ENCODE results near the gene TNFAIP8L3. TPM values are rescaled to one million over a fixed set of nuclear protein-coding genes. Genes with fewer than 3 reads are reported as not detected.

TNFAIP8L3 gene
- polyA plus RNA-seq, 2 of the 4 experiments (the other 2 are of a cell fraction), result 0.26 to 1.8 TPM

GRCh38 chr15:51077221-51078153 is 17.2 kb downstream of the TNFAIP8L3 start:
- no peak overlapping the region for H3K4me2 ChIP-seq
- 82% methylated on average over 31 of the region's 32 CpGs for WGBS (ENCODE audit: missing lambda C conversion rate)
- TF ChIP-seq POLR2AphosphoS2 (conservative IDR thresholded peaks at IDR 0.05; ENCODE audit: low read length), result no peak
- TF ChIP-seq PBX3 (IDR thresholded peaks at IDR 0.05), result no peak
- no peak for TF ChIP-seq PHF8 (IDR thresholded peaks at IDR 0.05; ENCODE audit: borderline replicate concordance, low read depth)
- TF ChIP-seq, protein P1, sequence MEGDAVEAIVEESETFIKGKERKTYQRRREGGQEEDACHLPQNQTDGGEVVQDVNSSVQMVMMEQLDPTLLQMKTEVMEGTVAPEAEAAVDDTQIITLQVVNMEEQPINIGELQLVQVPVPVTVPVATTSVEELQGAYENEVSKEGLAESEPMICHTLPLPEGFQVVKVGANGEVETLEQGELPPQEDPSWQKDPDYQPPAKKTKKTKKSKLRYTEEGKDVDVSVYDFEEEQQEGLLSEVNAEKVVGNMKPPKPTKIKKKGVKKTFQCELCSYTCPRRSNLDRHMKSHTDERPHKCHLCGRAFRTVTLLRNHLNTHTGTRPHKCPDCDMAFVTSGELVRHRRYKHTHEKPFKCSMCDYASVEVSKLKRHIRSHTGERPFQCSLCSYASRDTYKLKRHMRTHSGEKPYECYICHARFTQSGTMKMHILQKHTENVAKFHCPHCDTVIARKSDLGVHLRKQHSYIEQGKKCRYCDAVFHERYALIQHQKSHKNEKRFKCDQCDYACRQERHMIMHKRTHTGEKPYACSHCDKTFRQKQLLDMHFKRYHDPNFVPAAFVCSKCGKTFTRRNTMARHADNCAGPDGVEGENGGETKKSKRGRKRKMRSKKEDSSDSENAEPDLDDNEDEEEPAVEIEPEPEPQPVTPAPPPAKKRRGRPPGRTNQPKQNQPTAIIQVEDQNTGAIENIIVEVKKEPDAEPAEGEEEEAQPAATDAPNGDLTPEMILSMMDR (IDR thresholded peaks at IDR 0.05), result no peak

GRCh38 chr15:51076524-51077220 is 18.0 kb downstream of the TNFAIP8L3 start:
- WGBS (ENCODE audit: missing lambda C conversion rate), result 80% methylated on average over 16 of the region's 16 CpGs
- ChIA-PET POLR2A (no interaction called here), CTCF (interaction anchor here (1.7 to 2.0 kb wide), 3 partner anchors 13 to 86 kb away, joined by 5 to 10 read pairs (median 6); no protein-coding TSS in a partner anchor)
- no peak for ATAC-seq
- TF ChIP-seq CBX8 (IDR thresholded peaks at IDR 0.05) (no peak), CHD4 (IDR thresholded peaks at IDR 0.05; ENCODE audit: borderline replicate concordance) (no peak), POLR2AphosphoS2 (conservative IDR thresholded peaks at IDR 0.05; ENCODE audit: low read length) (no peak)
- H3K4me2 ChIP-seq, result no peak overlapping the region
- DNase-seq (ENCODE audit: low read depth in 1 of 2, low spot score in 1 of 2), result no peak
- no peaks in the 10 kb centered on the region for H3K4me1 ChIP-seq
- no peak for FAIRE-seq
- no peak overlapping the region for H3K4me3 ChIP-seq
- H3K9me3 ChIP-seq, result no peaks in the 10 kb centered on the region
- no peak overlapping the region for H3K27ac ChIP-seq

More at GRCh38 chr15:51077221-51078153, 17.2 kb downstream of the TNFAIP8L3 start:
- no peak for FAIRE-seq
- H3K4me1 ChIP-seq, result no peaks in the 10 kb centered on the region
- H3K9me3 ChIP-seq, result no peaks in the 10 kb centered on the region
- ATAC-seq, result no peak
- no peak overlapping the region for H3K4me3 ChIP-seq
- DNase-seq (ENCODE audit: low read depth in 1 of 2, low spot score in 1 of 2), result no peak
- no peak overlapping the region for H3K27ac ChIP-seq
- ChIA-PET POLR2A (no interaction called here), CTCF (interaction anchor here (0.5 to 2.0 kb wide), 5 partner anchors 13 to 669 kb away, joined by 3 to 10 read pairs (median 3); no protein-coding TSS in a partner anchor)

- FAIRE-seq (no peak), ATAC-seq (no peak), DNase-seq (ENCODE audit: low read depth in 1 of 2, low spot score in 1 of 2) (no peak)
- Histone ChIP-seq H3K9me3 (no peaks in the 10 kb centered on the region), H3K4me2 (no peak overlapping the region), H3K27ac (no peak overlapping the region), H3K4me1 (no peaks in the 10 kb centered on the region), H3K4me3 (no peak overlapping the region)
- ChIA-PET CTCF (interaction anchor here (1.7 to 2.0 kb wide), 2 partner anchors 12 to 87 kb away, joined by 5 to 6 read pairs; no protein-coding TSS in a partner anchor), POLR2A (no interaction called here)
- WGBS (ENCODE audit: missing lambda C conversion rate), result 74% methylated on average over 7 of the region's 7 CpGs
- TF ChIP-seq FOXS1 (CRISPR knock-in tag; IDR thresholded peaks at IDR 0.05), result no peak
- TF ChIP-seq ZNF302 (CRISPR knock-in tag; IDR thresholded peaks at IDR 0.05), result no peak
These were observed 18.7 kb downstream of the TNFAIP8L3 start for GRCh38 chr15:51075826-51076523.

GRCh38 chr15:51075364-51075763 is 19.3 kb downstream of the TNFAIP8L3 start:
- CTCF ChIA-PET, result interaction anchor here (1.4 to 1.7 kb wide), 2 partner anchors 15 to 87 kb away, joined by 4 to 6 read pairs; no protein-coding TSS in a partner anchor
- WGBS (ENCODE audit: missing lambda C conversion rate), result 62% methylated on average over 5 of the region's 5 CpGs
- no peak for FAIRE-seq
- DNase-seq (ENCODE audit: low read depth in 1 of 2, low spot score in 1 of 2), result no peak
- POLR2A ChIA-PET, result no interaction called here
- no peak for ATAC-seq
- H3K27ac ChIP-seq, result no peak overlapping the region
- no peak overlapping the region for H3K4me2 ChIP-seq
- no peak overlapping the region for H3K4me3 ChIP-seq
- no peaks in the 10 kb centered on the region for H3K9me3 ChIP-seq
- H3K4me1 ChIP-seq, result no peaks in the 10 kb centered on the region
- TF ChIP-seq GATA3 (IDR thresholded peaks at IDR 0.05; ENCODE audit: borderline replicate concordance) (no peak), PHF8 (IDR thresholded peaks at IDR 0.05; ENCODE audit: borderline replicate concordance, low read depth) (no peak), NFE2L2 (conservative IDR thresholded peaks at IDR 0.05; ENCODE audit: low read length) (no peak), EHMT2 (IDR thresholded peaks at IDR 0.05; ENCODE audit: low read depth) (no peak), RARB (CRISPR knock-in tag; IDR thresholded peaks at IDR 0.05) (no peak), BCL3 (IDR thresholded peaks at IDR 0.05) (no peak), CBX2 (IDR thresholded peaks at IDR 0.05; ENCODE audit: borderline replicate concordance, low read depth) (no peak), ATOH8 (CRISPR knock-in tag; IDR thresholded peaks at IDR 0.05; ENCODE audit: low read depth) (no peak), FOSL2 (IDR thresholded peaks at IDR 0.05) (no peak), FOSL2 (CRISPR knock-in tag; IDR thresholded peaks at IDR 0.05) (no peak), TP53 (CRISPR knock-in tag; IDR thresholded peaks at IDR 0.05) (no peak), ZSCAN20 (CRISPR knock-in tag; IDR thresholded peaks at IDR 0.05) (no peak), HEYL (CRISPR knock-in tag; IDR thresholded peaks at IDR 0.05) (no peak), KDM5A (IDR thresholded peaks at IDR 0.05) (no peak)
- TF ChIP-seq, protein P2, sequence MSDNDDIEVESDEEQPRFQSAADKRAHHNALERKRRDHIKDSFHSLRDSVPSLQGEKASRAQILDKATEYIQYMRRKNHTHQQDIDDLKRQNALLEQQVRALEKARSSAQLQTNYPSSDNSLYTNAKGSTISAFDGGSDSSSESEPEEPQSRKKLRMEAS (IDR thresholded peaks at IDR 0.05), result no peak
